Endothelial cell of umbilical vein (primary cell): ENCODE results near the gene TBX15.

ENCODE experiments used
- CTCF ChIP-seq, 2 donors: IDR thresholded peaks; 1 replicate in 1 of 2; 2 replicates in 1 of 2; pipeline ENCODE4 v1.5.1; 2011; ENCODE audit warnings: low read length in 2 of 2, mild to moderate bottlenecking in 2 of 2, moderate library complexity in 2 of 2, control low read depth in 1 of 2, inconsistent platforms in 1 of 2, low read depth in 1 of 2; ENCODE audit not compliant: insufficient read depth in 1 of 2; ENCODE audit errors: extremely low read depth in 1 of 2
- EZH2 ChIP-seq: IDR thresholded peaks from 2 replicates; pipeline ENCODE4 v1.6.1; 2012; ENCODE audit warnings: borderline replicate concordance, low read depth, mild to moderate bottlenecking, moderate library complexity, low read length, inconsistent platforms; ENCODE audit not compliant: severe bottlenecking
- MAX ChIP-seq: IDR thresholded peaks from 2 replicates; pipeline ENCODE4 v1.6.1; 2011; ENCODE audit not compliant: insufficient read depth, insufficient read length
- POLR2AphosphoS5 ChIP-seq: IDR thresholded peaks from 2 replicates; pipeline ENCODE4 v1.6.1; 2012; ENCODE audit warnings: low read depth, mild to moderate bottlenecking, control low read depth, low read length, moderate library complexity; ENCODE audit not compliant: insufficient read depth

GRCh38 chr1:119000371-119001180 lies 12.4 kb upstream of the TBX15 start:
- TF ChIP-seq CTCF (IDR thresholded peaks at IDR 0.05; ENCODE audit: extremely low read depth in 1 of 2, insufficient read depth in 1 of 2, low read depth in 1 of 2, low read length in 2 of 2) (no peak), POLR2AphosphoS5 (no peak), EZH2 (peak; percentile 80), MAX (no peak)
